A549 treated with ZK216348 at 1 μM for 4 hours (cell line): Measurements from ENCODE around the gene SLC34A1. TPM values are rescaled to one million over a fixed set of nuclear protein-coding genes. Genes with fewer than 3 reads are reported as not detected.

Experiments
- total RNA-seq: library from RNA; stranded (reverse); fragments of 200-300 nt; extraction: Qiagen RNA extraction; gene quantifications from 5 replicates; pipeline ENCODE4 v1.2.3, GENCODE V29; 2022; ENCODE audit warnings: low read depth

The SLC34A1 gene, protein sequence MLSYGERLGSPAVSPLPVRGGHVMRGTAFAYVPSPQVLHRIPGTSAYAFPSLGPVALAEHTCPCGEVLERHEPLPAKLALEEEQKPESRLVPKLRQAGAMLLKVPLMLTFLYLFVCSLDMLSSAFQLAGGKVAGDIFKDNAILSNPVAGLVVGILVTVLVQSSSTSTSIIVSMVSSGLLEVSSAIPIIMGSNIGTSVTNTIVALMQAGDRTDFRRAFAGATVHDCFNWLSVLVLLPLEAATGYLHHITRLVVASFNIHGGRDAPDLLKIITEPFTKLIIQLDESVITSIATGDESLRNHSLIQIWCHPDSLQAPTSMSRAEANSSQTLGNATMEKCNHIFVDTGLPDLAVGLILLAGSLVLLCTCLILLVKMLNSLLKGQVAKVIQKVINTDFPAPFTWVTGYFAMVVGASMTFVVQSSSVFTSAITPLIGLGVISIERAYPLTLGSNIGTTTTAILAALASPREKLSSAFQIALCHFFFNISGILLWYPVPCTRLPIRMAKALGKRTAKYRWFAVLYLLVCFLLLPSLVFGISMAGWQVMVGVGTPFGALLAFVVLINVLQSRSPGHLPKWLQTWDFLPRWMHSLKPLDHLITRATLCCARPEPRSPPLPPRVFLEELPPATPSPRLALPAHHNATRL
- total RNA-seq: not detected in 5 replicates

GRCh38 chr5:177384134-177384533, at the start of gene SLC34A1:
Gene SLC34A1 (plus strand): TSS chr5:177384434. CDS start chr5:177385742, 1,308 bp downstream.

GRCh38 chr5:177351392-177352329, 32.6 kb upstream of the SLC34A1 start, which contains the start of gene LMAN2:
Gene LMAN2 (minus strand): TSS chr5:177351668. CDS start chr5:177351647, 21 bp downstream.

GRCh38 chr5:177357459-177358351, 26.5 kb upstream of the SLC34A1 start, which contains the start of gene RGS14:
Gene RGS14 (plus strand): TSS chr5:177357924. CDS start chr5:177358025, 101 bp downstream.

DNA sequence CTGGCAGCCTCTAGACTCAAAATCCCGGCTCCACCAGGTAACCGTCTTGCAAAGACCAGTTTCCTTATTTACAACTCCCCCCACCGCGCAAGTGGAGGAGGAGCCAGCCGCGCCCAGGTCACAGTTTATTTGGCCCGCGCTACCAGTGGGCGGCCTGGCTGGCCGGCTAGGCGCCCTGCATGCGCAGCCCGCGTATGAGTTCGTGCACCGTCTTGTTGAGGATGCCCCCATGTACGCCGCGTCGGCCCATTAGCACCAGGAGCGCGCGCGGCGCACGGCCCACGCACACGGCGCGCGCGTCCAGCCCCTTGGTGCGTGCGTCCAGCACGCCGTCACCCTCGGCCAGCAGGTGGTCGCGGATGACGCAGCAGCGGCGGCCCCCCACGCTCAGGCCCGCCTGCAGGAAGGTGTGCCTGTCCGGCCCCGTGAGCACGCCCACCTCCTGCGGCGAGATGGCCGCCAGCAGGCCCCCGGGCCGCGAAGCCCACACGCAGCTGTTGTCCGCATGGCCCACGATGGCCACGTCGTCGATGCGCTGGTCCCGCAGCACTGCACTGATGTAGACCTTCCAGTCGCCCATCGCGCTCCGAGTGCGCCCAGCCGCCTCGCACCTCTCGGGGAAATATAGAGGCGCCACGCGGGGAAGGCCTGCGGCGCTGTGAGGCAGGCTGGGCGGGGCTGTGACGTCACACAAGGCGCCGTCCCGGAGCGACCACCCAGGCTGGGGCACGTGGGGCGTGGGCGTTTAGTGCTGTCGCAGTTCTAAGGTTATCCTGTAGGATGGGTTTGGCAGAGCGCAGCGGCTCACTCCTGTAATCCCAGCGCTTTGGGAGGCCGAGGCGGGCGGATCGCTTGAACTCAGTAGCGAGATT, 16.0 kb downstream of the SLC34A1 start, which contains the start of gene PFN3:
TSS of gene PFN3 (minus strand) at position 665 of the 872 bp plus-strand sequence. CDS start at position 580, 85 bp downstream.

DNA sequence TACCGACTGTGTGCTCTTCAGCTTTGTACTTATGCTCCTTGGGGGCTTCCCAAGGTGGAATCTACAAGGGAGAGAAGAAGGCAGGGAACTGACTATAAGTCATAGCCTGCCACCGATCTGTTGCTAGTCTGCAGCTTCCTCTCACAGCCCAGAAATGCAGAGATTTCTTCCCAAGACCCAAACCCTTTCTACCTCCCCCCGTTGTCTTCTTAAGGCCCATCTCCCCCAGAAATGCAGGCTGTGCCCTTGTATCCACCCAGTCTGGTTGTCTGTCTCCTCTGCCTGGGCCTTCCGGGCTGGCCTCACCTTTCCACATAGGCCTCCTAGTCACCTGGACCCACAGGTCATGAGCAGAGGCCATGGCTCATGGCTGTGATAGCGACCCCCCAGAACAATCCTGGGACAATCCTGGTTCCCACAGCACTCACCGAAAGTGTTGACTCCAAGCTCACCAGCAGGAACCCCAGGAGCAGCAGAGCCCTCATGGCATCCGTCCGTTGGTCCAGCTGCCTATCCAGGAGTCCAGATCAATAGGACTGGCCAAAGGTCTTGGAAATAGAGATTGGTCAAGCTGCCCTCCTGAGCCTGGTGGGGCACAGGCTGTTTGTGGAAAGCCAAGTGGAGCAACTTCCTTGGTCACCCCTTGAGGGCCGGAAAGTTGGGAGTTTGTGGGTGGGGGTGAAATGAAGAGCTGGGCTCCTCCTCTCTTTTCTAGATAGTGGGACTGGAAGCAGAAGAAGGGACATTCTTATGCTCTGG, 25.0 kb downstream of the SLC34A1 start, which contains the start of gene F12:
TSS of gene F12 (minus strand) at position 522 of the 759 bp plus-strand sequence. CDS start at position 485, 37 bp downstream.

DNA sequence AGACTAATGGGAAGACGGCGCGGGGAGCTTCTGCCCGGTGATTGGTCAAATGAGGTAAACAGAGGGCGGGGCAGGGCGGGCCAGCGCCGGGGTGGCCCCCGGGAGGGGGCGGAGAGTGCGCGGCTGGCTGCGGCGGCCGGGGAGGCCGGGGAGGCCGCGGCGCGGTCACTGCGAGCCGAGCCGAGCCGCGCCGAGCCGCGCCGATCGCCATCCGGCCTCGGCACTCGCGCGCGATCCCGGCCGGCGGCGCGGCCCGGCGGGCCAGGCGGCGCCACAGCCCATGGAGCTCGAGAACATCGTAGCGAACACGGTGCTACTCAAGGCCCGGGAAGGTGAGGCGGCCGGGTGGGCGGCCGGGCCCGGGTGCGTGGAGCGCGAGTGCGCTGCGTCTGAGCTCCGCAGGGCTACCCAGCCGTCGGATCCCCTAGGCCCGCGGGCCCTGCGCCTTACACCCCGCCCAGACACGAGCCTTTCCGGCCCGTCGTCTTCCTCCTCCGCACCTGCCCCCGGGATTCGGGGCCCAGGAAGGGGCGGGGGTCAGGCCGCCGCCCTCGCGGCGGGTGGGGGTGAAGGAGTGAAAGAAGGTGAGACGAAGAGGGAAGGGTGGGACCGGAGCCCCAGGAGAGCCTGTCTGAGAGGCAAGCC, 42.5 kb downstream of the SLC34A1 start, which contains the start of gene GRK6:
TSS of gene GRK6 (plus strand) at position 111 of the 645 bp plus-strand sequence. CDS start at position 281, 170 bp downstream.

DNA sequence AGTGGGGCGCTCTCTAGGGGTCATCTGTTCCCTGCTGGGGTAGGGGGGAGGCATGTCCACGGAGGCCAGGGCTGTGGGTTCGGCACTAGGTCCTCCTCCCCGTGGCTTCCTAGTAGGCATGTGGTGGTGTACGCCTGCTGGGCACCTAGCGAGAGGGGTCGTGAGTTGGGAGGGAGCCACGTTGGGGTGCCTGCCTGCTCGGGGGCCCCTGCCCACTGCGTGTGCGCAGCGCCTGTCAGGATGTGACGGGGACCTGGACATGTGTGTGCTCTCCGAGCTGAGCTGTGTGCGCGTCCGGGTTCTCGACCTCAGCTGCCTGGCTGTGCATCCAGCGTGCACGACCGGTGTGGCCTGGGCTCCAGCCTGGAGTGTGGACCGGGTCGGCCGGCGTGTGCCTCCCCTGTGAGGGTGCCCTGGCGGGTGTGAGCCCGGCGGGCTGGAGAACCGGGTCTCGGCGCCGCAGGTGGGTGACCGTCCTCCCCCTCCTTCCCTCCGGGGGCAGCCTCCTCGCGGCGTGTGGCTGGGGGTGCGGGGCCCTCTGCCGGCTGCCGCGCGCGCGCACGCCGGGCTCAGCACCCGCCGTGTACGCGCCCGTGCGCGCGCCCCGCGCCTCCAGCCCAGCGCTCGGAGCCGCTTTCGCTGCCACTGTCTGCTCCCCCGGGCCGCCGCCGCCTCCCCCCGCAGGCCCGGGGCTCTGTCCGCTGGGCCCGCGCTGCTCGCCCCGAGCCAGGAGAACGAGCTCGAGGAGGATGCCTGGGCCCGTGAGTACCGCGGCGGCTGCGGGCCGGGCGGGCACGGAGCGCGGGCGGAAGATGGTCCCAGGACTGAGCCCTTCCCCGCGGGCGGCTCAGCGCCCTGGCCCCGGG, 62.2 kb downstream of the SLC34A1 start, which contains the start of gene PRR7:
TSS of gene PRR7 (plus strand) at position 615 of the 866 bp plus-strand sequence. CDS start 8,254 bp downstream, outside the sequence.

Other genes with a start within 250 kb of the SLC34A1 start
- 17.8 to 29.4 TPM (median 27.5 TPM) in 5 replicates for gene RAB24, start 80.7 kb upstream of the SLC34A1 start, total RNA-seq
- gene PRELID1, start 80.6 kb upstream of the SLC34A1 start, total RNA-seq: 252 to 395 TPM (median 363 TPM) in 5 replicates
- 9.4 to 21.9 TPM (median 17.1 TPM) in 5 replicates for gene MXD3, start 72.5 kb upstream of the SLC34A1 start, total RNA-seq
- 160 to 242 TPM (median 196 TPM) in 5 replicates for gene LMAN2, start 32.8 kb upstream of the SLC34A1 start, total RNA-seq
- gene RGS14, start 26.5 kb upstream of the SLC34A1 start, total RNA-seq: 4.3 to 6.5 TPM (median 5.0 TPM) in 5 replicates
- not detected in 5 replicates for gene PFN3, start 16.2 kb downstream of the SLC34A1 start, total RNA-seq
- gene F12, start 25.1 kb downstream of the SLC34A1 start, total RNA-seq: 11.6 to 25.9 TPM (median 23.8 TPM) in 5 replicates
- 19.0 to 28.3 TPM (median 25.2 TPM) in 5 replicates for gene GRK6, start 42.2 kb downstream of the SLC34A1 start, total RNA-seq
- gene PRR7, start 62.4 kb downstream of the SLC34A1 start, total RNA-seq: 12.4 to 41.6 TPM (median 34.4 TPM) in 5 replicates
- 44.4 to 81.4 TPM (median 67.6 TPM) in 5 replicates for gene DBN1, start 89.2 kb downstream of the SLC34A1 start, total RNA-seq
- gene PDLIM7, start 113.2 kb downstream of the SLC34A1 start, total RNA-seq: 65.0 to 100 TPM (median 76.8 TPM) in 5 replicates
- gene DOK3, start 125.4 kb downstream of the SLC34A1 start, total RNA-seq: 1.6 to 5.5 TPM (median 4.2 TPM) in 5 replicates
- gene DDX41, start 132.5 kb downstream of the SLC34A1 start, total RNA-seq: 89.5 to 135 TPM (median 113 TPM) in 5 replicates
- 16.2 to 38.0 TPM (median 33.9 TPM) in 5 replicates for gene FAM193B, start 170.1 kb downstream of the SLC34A1 start, total RNA-seq
- 267 to 288 TPM (median 273 TPM) in 5 replicates for gene TMED9, start 207.8 kb downstream of the SLC34A1 start, total RNA-seq
- 11.6 to 29.9 TPM (median 27.6 TPM) in 5 replicates for gene B4GALT7, start 215.7 kb downstream of the SLC34A1 start, total RNA-seq